Stomach (tissue), 4 donors: ENCODE measurements around the gene ANKHD1.

Experiments
- EP300 ChIP-seq: sonication (generic); formaldehyde crosslinking; IDR thresholded peaks from one replicate; pipeline ENCODE4 v1.6.1; 2017; ENCODE audit warnings: antibody characterized with exemption
- TF ChIP-seq, protein P1 (sequence below), 7 experiments: fragments of 450-650 bp in 4 of 7; fragments of 200-600 bp in 3 of 7; sonication (generic) in 3 of 7; IDR thresholded peaks; one replicate each; pipeline ENCODE4 v1.5.1; 2016 to 2019; ENCODE audit warnings: antibody characterized with exemption in 7 of 7, control low read depth in 2 of 7, mild to moderate bottlenecking in 1 of 7

DNA sequence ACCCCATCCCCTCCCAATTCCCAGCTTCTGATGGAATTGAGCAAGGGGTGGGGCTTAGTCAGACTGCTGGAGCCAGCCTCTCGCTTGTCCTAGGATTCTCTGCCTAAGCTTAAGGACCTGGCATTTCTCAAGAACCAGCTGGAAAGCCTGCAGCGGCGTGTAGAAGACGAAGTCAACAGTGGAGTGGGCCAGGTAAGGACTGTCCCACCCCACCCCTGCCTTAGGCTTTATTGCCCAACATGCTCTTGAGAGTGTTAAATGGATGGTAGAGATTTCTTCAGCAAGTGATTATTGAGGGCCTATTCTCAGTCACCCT, 164.1 kb downstream of the ANKHD1 start:
- TF ChIP-seq, protein P1, sequence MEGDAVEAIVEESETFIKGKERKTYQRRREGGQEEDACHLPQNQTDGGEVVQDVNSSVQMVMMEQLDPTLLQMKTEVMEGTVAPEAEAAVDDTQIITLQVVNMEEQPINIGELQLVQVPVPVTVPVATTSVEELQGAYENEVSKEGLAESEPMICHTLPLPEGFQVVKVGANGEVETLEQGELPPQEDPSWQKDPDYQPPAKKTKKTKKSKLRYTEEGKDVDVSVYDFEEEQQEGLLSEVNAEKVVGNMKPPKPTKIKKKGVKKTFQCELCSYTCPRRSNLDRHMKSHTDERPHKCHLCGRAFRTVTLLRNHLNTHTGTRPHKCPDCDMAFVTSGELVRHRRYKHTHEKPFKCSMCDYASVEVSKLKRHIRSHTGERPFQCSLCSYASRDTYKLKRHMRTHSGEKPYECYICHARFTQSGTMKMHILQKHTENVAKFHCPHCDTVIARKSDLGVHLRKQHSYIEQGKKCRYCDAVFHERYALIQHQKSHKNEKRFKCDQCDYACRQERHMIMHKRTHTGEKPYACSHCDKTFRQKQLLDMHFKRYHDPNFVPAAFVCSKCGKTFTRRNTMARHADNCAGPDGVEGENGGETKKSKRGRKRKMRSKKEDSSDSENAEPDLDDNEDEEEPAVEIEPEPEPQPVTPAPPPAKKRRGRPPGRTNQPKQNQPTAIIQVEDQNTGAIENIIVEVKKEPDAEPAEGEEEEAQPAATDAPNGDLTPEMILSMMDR (IDR thresholded peaks at IDR 0.05) = no peak
- no peak for TF ChIP-seq EP300
